Activated CD8-positive, alpha-beta memory T cell treated with anti-CD3 and anti-CD28 coated beads, Interleukin-2, amount 50 U/mL, for 24 hours (primary cell): ENCODE data around the gene ANG.
A peak's percentile ranks its signal among the peaks of the same experiment; 100 is the strongest.

Source experiments
- DNase-seq: peaks from one replicate; pipeline ENCODE4 v3.0.0-alpha.2; 2020; ENCODE audit errors: extremely low read depth

Gene ANG

DNA sequence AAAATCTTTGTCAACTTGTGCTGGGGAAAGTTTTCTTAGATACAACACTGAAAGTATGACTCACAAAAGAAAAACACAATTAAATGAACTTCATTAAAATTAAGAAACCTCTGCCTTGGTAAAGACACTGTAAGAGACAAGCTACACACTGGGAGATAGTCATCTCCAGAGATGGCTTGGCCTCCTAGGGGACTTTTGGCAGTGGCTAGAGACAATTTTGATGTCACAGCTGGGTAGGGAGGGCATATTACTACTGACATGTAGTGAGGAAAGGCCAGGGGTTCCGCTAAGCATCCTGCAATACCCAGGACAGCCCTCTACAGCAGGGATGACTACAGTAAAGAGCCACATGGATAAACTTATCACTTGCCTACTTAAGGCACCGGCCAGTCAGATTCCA is 12.9 kb upstream of the ANG start:
- no peak for DNase-seq

DNA sequence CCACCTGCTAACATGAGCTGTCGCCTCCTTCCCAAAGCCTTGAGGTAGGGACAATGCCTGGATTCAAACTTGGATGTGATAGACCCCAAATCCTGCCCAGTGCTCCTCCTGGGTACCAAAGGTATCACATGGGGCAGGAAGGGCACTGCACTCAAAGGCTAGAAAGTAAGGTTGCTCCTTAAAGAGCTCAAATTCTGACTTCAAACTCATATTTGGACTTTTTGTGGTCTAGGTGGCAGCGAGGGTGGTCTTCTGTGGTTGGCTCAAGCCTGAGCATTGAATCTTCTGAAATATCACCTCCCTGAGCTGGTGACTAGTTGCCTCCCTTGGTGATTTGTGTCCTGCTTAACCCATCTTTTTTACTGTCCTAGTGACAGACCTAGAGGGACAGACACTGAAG is 12.5 kb upstream of the ANG start:
- DNase-seq = no peak

DNA sequence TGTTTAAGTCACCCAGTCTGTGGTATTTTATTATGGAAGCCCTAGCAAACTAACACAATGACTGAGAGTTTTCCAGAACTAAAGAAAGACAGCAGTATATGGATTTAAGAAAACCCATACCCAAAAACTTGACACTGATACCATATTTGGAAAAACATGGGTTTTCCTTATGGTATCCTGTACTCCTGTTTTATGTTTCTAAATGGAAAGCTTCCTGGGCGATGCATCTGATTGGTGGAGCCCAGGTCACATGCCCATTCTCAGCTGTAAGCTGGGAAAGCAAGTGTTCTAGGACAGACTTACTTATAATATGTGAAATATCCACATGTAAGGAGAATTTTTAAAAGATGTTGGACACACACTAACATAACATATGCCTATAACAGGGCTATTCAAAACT is 8.7 kb upstream of the ANG start:
- DNase-seq = no peak

DNA sequence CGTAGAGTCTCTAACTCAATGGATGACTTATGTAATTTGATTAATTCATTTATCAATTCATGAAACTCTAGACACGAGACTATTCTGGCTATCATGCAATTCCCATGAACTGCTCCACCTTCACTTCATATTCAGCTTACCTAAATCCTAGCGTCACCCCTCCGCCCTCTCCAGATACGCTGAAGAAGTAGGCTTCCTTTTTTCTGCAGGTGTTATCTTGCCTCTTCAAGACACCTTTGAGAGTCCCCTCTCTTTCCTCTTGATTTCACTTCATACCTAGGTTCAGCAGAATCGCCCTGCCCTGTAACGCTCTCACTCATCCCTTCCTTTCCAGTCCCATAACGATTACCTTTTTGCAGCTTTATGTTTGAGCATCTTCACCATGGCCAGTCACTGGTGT is 8.2 kb upstream of the ANG start:
- no peak for DNase-seq

DNA sequence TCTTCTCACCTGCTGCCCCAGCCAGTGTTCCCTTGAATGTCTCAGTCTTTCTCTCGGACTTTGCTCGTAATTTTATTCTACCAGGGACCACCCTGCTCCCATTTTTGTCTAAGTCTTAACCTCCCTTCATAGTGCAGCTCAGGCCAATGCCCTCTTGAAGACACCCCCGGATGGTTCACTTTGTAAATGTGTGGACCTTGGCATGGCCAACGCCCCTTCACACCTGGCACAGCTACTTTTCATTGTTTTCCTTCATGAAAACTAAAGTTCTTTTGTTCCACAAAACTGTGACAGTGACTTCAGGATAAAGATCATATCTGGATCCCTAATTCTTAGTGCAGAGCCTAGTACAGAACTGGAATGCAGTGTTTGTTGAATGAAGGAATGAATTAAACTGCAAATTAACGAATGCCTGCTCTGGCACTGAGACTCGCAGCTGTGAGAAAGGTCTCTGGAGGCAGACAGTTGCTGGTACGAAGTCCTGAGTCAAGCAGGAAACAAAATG is 7.7 kb upstream of the ANG start:
- DNase-seq = no peak

DNA sequence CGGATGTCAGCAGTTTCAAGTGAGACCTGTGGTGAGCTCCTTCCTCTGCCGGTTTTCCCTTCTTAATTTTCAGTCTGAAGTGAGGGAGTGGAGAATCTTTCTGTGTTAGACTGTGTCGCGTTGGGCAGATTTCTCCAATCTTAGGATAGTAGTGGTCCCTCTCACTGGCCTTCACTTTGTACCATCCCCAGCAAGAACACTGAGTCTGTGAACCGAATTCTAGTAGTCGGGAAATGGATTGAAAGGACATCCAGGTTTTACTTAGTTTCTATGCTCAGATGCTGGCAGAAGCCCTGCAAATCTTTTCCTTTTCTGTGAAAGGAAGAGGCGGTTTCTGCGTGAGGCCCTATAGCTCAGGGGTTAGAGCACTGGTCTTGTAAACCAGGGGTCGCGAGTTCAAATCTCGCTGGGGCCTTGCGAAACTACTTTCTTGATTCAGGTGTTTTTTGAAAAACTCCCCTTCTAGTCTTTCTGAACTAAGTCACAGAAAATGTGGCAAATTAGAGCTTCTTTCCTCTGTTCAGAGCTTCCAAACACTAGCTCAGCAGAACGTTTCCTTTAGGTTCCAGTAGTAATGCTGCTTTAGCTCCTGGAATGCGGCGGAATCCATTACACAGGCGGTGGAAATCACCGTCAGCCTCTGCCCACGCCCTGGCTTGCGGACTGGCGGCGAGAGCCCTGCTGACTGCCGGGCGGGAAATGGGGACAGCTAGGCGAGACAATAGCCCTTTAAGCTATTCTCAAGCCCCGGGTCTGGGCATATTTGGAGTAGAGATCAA is 7.0 kb upstream of the ANG start:
- peak; percentile 81 for DNase-seq

DNA sequence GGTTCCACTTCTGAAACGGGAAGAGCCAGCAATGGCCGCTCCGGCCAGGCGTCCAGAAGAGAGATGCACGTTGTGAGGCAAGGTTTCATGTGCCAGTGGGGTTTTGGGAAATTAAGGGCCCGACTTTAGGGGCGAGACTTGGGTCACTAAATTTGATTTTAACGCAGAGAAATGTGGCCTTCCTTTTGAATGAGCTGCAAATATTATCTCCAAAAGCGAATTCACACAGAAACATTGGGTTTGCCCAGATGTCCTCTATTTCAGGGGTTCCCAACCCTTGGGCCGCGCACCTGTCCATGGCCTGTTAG is 6.5 kb upstream of the ANG start:
- no peak for DNase-seq

DNA sequence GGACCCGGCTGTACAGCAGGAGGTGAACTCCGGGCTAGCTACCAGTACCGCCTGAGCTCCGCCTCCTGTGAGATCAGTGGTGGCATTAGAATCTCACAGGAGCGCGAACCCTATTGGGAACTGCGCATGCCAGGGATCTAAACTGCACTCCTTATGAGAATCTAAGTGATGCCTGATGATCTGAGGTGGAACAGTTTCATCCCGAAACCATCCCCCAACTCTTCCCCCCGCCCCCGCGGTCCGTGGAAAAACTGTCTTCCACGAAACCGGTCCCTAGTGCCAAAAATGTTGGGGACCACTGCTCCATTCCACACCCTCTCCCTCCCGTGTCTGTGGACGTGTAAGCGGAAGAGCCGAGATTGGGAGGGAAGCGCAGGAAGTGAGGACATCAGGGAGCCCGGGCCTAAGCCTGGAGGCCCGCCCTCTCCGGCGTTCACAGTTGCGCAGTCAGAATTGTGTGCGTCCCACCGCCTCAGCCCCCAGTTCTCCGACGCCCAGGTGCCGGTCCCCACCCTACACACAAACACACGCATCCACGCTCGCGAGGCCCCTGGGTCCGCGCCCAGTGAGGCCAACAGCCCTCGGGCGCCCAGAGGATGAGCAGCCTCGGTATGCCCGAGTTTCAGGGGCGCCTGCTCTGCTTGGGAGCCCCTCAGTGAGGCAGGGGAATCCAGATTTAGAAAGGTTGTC is 6.0 kb upstream of the ANG start:
- DNase-seq = peak; percentile 36

DNA sequence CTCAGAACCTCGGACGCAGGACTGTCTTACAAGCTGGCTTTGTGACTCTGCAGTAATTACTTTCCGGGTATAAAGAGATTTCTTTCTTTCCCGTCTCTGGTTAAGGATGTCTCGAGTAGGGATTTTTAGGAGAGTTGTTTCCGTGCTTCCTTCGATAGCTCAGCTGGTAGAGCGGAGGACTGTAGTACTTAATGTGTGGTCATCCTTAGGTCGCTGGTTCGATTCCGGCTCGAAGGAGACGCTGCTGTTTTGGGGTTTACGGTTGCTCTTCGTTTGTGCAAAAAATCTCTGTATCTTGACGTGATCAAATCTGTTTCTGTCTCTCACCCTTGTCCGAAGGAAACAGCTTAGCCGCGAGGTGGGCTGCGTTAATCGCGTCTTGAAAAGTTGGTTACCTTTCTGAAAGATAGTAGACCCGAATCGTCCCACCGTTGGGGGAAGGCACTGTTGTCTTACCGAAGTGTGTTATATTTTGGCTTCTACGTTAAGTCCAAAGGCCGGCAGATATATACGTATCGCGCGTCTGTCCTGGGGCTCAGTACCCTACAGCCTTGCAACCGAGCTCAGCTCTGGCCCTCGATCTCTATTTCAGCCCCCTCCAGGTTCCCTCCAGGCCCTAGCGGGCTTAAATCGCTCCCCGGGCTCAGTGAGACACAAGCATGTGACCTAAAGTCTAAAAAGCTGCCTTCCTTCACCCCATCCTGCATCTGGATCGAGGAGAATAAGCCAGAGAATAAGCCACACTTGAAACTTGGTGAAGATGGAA is 5.3 kb upstream of the ANG start:
- DNase-seq = peak; percentile 67

DNA sequence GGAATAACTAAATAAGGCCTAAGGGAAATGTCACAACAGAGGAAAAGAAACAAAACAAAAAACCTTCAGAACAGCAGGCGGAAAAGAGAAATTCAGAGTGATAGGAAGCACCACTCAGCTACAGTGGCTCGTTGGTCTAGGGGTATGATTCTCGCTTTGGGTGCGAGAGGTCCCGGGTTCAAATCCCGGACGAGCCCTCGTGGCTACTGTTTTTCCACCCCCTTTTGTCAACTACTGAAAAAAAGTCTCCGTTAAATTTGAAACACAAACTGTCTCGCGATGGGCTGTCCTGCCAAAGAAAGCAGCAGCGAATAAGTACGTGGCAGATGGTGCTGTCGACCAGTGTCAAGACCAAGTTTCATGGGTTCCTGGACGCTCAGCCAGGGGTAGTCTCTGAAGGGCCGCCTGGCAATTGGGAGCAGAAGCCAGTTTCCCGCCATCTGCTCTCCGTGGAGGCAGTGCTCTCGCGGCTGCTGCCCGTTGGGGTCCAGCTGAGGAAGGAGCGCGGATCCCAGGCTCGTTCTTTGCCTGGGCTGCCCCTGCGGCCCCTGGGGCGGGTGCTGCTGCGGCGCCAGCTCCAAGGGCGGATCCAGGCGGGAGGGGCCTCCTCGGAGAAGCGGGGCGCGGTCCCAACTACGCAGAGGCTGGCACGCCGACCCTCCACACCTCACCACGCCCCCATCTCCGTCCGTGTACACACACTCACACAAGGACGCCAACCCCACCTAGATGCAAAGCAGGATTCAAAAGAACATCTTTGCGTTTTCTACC is 4.5 kb upstream of the ANG start, which contains the start of gene RNASE4:
RNASE4 (plus strand) TSS at position 670 of the 771 bp plus-strand sequence. CDS start 14,812 bp downstream, outside the sequence.
- peak; percentile 65 for DNase-seq

DNA sequence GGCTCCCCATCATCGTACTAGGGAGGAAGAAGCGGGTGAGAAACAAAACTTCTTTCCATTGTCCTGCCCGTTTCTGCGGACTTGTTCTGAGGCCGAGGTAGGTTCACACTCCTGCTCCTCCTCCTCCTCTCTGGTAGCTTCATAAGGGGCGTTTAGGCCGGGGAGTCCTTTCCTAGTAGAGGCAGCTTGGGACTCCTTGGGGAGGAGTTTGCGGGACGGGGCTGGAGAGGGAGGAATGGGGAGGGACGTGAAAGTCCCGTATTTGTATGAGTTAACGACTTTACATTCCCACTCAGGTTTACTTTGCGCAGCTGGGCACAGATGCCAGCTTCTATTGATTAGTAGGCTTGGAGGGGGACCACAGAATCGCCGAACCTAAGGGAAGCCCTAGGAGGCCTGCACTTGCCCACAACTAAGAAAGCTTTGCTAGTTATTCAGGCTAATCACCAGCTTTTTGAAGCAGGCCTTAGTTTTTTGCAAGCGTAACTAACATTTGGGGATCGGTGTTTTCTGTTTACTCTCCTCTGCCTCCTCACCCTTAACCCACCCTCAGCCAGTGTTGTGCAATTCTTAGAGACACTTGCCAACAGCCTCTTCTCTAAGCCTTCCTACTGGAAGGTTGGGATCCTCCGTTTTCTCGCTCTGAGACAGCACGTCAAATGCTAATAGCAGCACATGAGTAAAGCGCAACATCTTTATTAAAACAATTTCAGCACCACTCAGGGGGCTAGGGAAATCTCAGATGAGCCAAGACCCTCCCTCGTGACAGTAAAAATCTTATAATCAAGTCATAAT is 3.7 kb upstream of the ANG start:
- no peak for DNase-seq

DNA sequence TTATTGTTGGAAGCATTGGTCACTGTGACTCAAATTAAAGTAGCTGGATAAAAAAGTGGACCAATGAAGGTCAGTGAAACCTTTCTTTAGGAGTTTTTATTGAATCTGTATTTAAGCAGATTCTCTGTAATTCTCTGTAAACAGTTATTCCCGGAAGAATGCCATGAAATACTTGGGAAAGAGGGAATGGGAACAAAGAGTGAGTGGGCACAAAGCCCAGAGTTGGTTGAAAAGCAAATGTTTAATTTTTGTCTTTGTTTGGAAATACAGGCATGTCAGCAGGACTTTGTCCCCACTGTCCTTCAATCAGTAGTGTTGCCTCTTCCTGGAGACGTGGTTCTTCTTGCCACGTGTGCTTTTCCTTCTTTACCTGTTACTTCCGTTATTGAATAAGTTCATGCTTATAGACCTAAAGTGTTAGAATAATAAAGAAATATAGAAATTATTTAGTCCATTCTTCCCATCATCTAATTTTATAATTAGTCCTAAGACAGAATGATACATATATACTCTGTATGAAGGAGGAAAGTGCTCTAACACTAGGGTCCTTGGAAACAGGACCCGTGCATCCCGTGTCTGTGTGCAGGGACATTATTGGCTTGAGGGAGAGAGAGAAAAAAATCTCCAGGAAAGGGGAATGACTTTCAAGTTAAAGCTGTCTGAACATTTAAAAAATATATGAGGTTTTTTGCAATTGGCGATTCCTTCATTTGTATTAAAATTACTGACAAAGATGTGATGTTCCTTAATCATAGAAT is 2.0 kb upstream of the ANG start:
- no peak for DNase-seq

DNA sequence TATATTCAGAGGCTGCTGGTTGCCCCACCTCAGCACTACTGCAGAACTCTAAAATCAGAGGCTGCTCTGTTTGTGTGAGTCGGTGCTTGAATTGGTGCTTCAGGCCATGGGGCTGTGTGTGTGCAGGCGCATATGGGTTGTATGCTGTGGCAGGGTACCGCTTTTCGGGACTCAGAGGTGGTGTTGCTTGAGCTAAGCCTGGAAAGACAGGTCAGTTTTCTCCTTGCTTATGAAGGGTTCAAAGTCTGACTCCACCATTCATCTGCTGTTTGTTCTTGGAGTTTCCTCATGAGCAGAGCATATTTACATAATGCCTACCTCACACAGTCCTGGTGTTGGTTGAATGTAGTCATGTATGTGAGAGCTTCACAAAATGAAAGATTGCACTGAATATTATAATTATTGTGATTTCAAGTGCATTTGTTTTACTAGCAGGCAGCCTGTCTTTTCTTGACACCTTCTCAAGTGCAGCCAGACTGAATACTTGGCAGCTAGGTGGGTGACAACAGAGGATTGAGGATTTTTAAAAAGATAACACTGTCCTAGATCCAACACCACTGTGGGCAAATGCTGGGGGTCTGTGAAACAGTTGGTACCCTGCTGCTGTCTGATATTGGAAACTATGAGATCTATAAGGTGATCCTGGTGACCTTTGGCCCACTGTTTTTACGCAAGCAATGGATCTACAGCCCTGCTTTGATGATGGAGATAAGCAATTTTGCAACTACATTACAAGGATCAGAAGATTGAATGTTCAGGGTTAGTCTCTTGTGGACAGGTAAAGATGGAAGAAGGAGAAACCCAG is 1.0 kb upstream of the ANG start:
- DNase-seq = no peak

DNA sequence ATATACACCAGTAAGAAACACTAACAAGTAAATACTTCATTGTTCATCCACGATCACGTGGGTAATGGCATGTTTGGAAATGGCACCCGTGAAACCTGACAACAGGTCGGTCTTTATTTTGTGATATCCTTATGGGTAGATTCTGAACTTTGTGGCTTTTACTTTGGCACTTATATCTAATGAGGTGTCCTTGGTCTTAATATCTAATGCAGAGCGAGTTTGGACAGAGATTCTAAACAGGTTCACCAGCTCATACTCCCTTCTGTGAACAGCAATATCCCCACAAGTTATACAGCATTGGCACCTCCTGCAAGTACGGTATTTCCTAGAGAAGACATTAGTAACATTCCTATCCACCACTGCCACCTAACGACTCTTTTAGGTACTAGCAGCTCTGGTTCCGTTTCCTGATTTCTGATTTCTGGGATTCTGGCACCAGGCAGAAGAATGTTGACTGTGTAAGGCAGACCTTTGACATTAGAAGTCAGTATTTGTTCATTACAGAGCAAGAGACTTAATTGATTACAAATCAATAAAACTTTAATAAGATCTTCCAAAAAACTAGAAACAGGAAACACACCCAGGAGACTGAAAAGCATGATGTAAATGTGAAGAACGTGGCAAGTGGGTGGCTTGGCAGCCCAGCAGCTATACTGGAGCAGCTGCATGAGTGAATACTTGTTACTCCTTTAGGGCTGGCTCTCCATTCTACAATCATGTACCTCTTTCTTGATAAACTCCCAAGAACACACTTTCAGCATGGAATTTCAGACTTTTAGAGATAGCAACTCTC is 2.5 kb downstream of the ANG start:
- DNase-seq = no peak

DNA sequence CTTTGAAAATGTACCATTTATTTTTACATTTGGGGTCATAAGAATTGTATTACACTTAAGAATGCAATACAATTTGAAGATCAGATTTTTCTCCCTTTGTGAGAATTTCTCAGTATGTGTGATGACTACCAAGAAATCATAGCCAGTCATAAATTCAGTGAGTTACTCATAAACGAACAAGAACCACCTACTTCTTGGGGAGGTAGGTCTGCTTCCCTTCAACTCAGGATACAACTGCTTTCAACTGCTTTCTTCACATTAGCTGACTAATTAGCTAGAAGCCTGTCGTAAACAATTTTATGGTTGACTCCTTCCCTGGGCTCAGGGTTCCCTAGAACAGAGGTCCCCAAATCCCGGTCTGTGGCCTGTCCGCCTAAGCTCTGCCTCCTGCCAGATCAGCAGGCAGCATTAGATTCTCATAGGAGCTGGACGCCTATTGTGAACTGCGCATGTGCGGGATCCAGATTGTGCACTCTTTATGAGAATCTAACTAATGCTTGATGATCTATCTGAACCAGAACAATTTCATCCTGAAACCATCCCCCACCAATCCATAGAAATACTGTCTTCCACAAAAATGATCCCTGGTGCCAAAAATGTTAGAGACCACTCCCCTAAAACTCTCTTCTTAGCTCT is 3.7 kb downstream of the ANG start:
- no peak for DNase-seq

DNA sequence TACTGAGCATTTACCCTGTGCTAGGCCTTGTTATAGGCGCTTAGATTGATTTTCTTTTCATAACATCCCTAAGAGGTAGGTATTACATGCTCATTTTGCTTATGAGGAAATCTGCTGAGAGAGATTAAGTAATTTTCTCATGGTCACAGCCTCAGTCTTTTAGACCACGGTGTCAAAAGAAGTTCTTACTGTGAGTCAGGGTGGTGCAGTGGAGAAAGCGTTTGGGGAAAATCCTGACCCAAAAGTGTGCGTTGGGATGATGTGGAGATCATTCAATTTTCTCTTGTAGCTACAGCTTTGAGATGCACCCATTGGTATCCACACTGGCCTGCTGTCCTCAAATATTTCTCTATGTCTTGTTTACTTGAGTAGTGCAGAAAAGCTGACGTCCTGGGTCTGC is 8.2 kb downstream of the ANG start:
- DNase-seq = no peak

DNA sequence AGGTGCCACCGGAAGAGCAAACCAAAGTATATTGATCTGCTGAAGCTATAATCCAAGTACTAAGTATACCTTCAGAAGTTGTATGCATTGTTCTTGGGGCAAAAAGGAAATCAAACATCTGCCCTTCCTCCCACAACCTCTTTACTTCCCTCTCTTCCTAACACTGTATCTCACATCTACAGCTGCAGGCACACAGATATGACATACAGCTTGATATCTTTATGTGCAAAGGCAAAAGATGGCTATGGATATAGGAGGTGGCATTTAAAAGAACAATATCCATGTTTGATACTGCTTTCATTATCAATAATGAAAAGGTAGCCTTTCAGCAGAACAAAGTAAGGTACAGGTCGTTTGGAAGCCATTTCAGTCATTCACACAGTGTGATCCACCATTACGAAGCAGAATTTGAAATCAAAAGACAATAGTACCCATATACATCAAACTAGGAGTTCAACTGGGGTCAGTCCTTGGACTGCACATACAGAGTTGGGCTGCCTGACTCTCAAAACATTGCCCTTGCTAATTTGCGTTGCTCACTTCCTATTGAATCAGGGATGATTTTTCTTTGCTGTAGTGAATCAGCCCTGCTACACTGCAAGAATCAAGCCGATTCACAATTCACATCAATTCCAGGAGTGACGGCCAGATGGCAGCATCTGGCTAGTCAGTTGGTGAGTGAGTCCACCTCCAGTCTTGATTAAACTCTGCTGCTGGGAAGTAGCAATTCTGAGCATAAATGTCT is 8.9 kb downstream of the ANG start:
- peak; percentile 12 for DNase-seq

DNA sequence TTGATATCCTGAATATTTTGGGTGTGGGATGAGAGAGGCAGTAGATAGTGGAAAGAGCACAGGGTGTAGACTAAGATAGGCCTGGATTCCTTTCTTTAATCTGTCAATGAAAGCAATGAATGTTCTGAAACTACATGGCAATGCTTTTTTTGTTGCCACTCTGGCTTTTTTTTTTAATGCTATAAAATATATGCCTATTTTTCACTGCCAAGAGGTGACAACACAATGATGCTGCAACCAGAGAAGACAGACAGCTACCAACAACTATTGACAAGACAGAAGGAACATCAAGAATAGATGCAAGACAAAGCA is 9.4 kb downstream of the ANG start:
- no peak for DNase-seq
